Ovary (tissue), 9 donors: ENCODE data around the gene FAM209A. TPM values are rescaled to one million over a fixed set of nuclear protein-coding genes. Genes with fewer than 3 reads are reported as not detected.
A peak's percentile ranks its signal among the peaks of the same experiment; 100 is the strongest.

Experiments used
- DNase-seq, 5 donors: peaks; one replicate each; pipeline ENCODE4 v3.0.0-alpha.2; 2019 to 2020
- H3K27ac ChIP-seq, 2 donors: fragments of 200-600 bp; one replicate each; pipeline versions ENCODE4 v1.5.1 to v1.8.0; 2019 to 2022
- H3K27me3 ChIP-seq: fragments of 200-600 bp; one replicate; pipeline ENCODE4 v1.8.0; 2022
- H3K36me3 ChIP-seq: fragments of 200-600 bp; sonication (generic); one replicate; pipeline ENCODE4 v1.5.1; 2019
- H3K4me1 ChIP-seq: one replicate; pipeline ENCODE4 v1.8.1; 2013; ENCODE audit warnings: mild to moderate bottlenecking, moderate library complexity; ENCODE audit not compliant: insufficient read depth
- H3K4me3 ChIP-seq: fragments of 200-600 bp; sonication (generic); one replicate; pipeline ENCODE4 v1.5.1; 2017
- H3K9me3 ChIP-seq, 2 donors: fragments of 200-600 bp in 1 of 2; sonication (generic) in 1 of 2; one replicate each; pipeline versions ENCODE4 v1.5.1 to v1.8.1; 2013 to 2019; ENCODE audit warnings: mild to moderate bottlenecking in 1 of 2, moderate library complexity in 1 of 2
- EP300 ChIP-seq: sonication (generic); formaldehyde crosslinking; IDR thresholded peaks from one replicate; pipeline ENCODE4 v1.6.1; 2017; ENCODE audit warnings: antibody characterized with exemption
- POLR2A ChIP-seq: fragments of 450-650 bp; IDR thresholded peaks from one replicate; pipeline ENCODE4 v1.6.1; 2017; ENCODE audit warnings: antibody characterized with exemption, mild to moderate bottlenecking, moderate library complexity
- WGBS, 3 donors: extraction: QIAGEN DNeasy Blood & Tissue Kit in 1 of 3; methylation state at CpG; one replicate each; pipeline versions ENCODE4 v1.1.5 to v1.1.7; 2013 to 2017; 5-methylcytosine and 5-hydroxymethylcytosine counted together
- intact Hi-C, 4 donors: fragments of 100-400 bp; cut with DNase I; formaldehyde crosslinking; loops; one replicate each; pipeline versions ENCODE4 v1.11.0 to v1.15.1; 2022 to 2023
- polyA plus RNA-seq, 2 donors: library from polyadenylated mRNA; stranded (reverse); fragments of 200-250 nt in 1 of 2; fragments of 350-450 nt in 1 of 2; fragmentation: Illumina TruSeq in 1 of 2; extraction: RNeasy Lipid Tissue Mini Kit (QIAGEN cat#74804) in 1 of 2; gene quantifications; one replicate each; pipeline ENCODE4 v1.2.3, GENCODE V29; 2013 to 2014
- total RNA-seq, 7 donors: library from RNA; depleted of rRNA in 2 of 7; stranded (reverse); fragments of >200 nt in 2 of 7; fragmentation: NEBNext Ultra II Directional in 3 of 7; extraction: Animal tissue kit (Norgen Biotek cat#: 25700) in 3 of 7; gene quantifications; one replicate each; pipeline versions ENCODE4 v1.1.0 to v1.2.4, GENCODE V29; 2016 to 2023
- TF ChIP-seq, protein P1 (sequence below), 3 donors: fragments of 450-650 bp in 2 of 3; fragments of 200-600 bp in 1 of 3; IDR thresholded peaks; one replicate each; pipeline versions ENCODE4 v1.5.1 to v1.8.0; 2016 to 2022; ENCODE audit warnings: antibody characterized with exemption in 3 of 3, mild to moderate bottlenecking in 1 of 3
- donor health status: DM: no; HTN: no; CAD: no; lungs with moderate emphysema.
- donor health status: DM: no; HTN: no; CAD: no.
- donor health status: Bipolar disorder and iron deficiency.
- donor health status: DM: yes; HTN: yes; CAD: no.
- donor health status: DM: no; HTN: no; CAD: no.
- donor health status: DM: yes; HTN: yes; CAD: no.

FAM209A gene
- total and polyA plus RNA-seq, 9 donors: 0.18 to 0.27 TPM; not detected in 7

DNA sequence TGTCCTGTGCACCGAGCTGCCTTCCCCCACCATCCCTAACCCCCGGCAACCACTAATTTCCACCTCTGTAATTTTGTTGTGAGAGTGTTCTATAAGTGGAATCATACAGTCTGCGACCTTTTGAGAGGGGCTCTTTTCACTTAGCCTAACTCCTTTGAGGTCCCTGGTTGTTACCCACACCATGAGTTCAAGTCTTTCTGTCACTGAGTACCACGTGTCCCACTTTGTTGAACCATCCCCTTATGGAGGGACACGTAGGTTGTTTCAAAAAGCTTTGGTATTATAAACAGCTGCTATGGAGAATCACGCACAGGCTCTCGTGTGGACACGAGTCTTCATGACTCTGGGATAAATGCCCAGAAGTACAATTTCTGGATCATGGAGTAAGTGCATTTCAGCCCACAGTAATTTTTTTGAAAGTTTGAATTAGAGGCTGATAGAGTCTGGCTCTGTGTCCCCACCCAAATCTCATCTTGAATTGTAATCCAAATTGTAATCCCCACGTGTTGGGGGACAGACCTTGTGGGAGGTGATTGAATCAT lies 18.0 kb downstream of the FAM209A start:
- Histone ChIP-seq H3K27me3 (no peaks in the 10 kb centered on the region), H3K4me3 (no peak overlapping the region), H3K4me1 (peaks cover 1% of the 10 kb centered on the region), H3K36me3 (no peaks in the 10 kb centered on the region), H3K9me3 (no peaks in the 10 kb centered on the region), H3K27ac (no peak overlapping the region)
- 50 to 59% (median 53%) methylated on average over 9 of the region's 9 CpGs for WGBS, 3 donors
- intact Hi-C loops: loop anchor here in 1 of 4 donors (10.0 kb wide), 1 partner anchor 782 kb away; the partner anchor contains the start of gene SPO11
- no peak for DNase-seq
- TF ChIP-seq, protein P1, sequence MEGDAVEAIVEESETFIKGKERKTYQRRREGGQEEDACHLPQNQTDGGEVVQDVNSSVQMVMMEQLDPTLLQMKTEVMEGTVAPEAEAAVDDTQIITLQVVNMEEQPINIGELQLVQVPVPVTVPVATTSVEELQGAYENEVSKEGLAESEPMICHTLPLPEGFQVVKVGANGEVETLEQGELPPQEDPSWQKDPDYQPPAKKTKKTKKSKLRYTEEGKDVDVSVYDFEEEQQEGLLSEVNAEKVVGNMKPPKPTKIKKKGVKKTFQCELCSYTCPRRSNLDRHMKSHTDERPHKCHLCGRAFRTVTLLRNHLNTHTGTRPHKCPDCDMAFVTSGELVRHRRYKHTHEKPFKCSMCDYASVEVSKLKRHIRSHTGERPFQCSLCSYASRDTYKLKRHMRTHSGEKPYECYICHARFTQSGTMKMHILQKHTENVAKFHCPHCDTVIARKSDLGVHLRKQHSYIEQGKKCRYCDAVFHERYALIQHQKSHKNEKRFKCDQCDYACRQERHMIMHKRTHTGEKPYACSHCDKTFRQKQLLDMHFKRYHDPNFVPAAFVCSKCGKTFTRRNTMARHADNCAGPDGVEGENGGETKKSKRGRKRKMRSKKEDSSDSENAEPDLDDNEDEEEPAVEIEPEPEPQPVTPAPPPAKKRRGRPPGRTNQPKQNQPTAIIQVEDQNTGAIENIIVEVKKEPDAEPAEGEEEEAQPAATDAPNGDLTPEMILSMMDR (IDR thresholded peaks at IDR 0.05): no peak
- TF ChIP-seq EP300: no peak
- no peak for TF ChIP-seq POLR2A

DNA sequence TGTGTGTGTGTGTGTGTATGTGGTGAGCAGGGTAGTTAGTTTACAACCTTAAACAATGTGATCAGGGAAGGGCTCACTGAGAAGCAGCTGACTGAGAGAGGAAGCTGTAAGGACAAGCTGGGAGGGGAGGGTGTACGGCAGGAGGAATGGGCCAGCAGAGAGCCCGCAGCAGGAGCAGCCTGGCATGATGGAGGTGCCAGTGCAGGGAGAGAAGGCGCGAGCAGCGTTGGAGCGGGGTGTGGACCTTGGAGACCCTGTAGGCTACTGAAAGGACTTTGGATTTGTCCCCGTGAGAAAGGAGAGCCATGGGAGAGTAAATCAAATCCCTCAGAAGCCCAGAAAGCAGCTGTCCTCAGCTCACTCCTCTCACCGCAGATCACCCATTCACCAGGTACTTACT lies 27.0 kb downstream of the FAM209A start:
- Histone ChIP-seq H3K4me3 (no peak overlapping the region), H3K9me3 (no peaks in the 10 kb centered on the region), H3K27me3 (no peaks in the 10 kb centered on the region), H3K36me3 (no peaks in the 10 kb centered on the region), H3K27ac (no peak overlapping the region), H3K4me1 (peaks cover 2% of the 10 kb centered on the region)
- intact Hi-C loops: loop anchor here in 1 of 4 donors (10.0 kb wide), 1 partner anchor 793 kb away; no protein-coding TSS in a partner anchor
- WGBS, 3 donors: 76 to 88% (median 87%) methylated on average over 8 of the region's 8 CpGs
- TF ChIP-seq POLR2A (no peak), EP300 (no peak)
- TF ChIP-seq, protein P1 (IDR thresholded peaks at IDR 0.05): no peak
- DNase-seq: no peak

DNA sequence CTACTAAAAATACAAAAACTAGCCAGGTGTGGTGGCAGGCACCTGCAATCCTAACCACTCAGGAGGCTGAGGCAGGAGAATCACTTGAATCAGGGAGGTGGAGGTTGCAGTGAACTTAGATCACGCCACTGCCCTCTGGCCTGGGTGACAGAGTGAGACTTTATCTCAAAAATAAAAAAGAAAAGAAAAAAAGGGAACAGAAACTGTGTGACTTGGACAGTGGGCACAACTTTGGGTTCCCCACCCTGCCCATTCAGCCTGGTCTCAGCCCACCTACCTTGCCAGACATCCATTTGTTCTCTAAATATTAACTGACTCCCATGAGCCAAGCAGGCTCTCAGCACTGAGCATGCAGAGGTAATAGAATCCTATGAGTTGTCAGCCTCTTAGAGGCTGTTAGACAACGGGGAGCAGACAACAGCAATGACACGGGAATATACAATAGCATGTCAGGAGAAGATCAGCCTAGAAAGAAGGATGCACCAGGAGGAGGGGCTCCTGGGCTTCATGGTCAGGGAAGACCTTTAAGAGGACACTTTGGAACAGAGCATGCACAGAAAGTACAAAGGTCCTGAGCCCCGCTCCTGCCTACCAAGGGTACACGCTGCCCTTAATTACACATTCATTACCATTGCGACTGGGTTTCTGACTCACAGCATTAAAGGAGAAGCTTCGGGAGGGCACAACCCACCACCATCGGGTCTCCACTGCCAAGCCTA lies 28.5 kb downstream of the FAM209A start:
- DNase-seq: no peak
- TF ChIP-seq, protein P1 (IDR thresholded peaks at IDR 0.05): no peak
- no peak for TF ChIP-seq POLR2A
- TF ChIP-seq EP300: no peak
- H3K9me3 ChIP-seq: no peaks in the 10 kb centered on the region
- H3K27ac ChIP-seq: no peak overlapping the region
- 76 to 84% (median 80%) methylated on average over 8 of the region's 8 CpGs for WGBS, 3 donors
- H3K36me3 ChIP-seq: no peaks in the 10 kb centered on the region
- no peaks in the 10 kb centered on the region for H3K27me3 ChIP-seq
- H3K4me1 ChIP-seq: peaks cover 2% of the 10 kb centered on the region
- H3K4me3 ChIP-seq: no peak overlapping the region
- intact Hi-C loops: loop anchor here in 1 of 4 donors (10.0 kb wide), 1 partner anchor 792 kb away; no protein-coding TSS in a partner anchor

DNA sequence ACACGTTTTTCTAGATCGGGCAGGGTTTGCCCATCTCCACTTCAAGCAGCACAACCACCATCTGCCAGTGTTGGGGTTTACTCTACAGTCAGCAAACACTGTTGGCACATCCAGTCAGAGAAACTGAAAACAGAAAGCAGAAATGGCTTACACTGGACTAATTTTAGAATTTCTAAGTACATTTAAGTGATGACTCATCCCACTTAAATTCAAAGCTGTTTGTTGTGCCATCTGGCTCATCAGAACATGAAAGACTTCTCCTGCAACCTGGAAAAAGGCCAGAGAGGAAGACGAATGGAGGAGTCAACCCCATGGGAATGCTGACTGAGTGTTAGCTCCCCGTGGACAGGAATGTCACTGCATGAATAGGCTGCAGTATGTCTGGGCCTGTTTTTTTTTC lies 30.3 kb downstream of the FAM209A start:
- WGBS, 3 donors: 1 to 4% (median 3%) methylated on average over 4 of the region's 4 CpGs
- peak in 2 of 5 donors; percentile 16 to 18 for DNase-seq
- Histone ChIP-seq H3K4me1 (peaks cover 2% of the 10 kb centered on the region), H3K9me3 (no peaks in the 10 kb centered on the region), H3K36me3 (no peaks in the 10 kb centered on the region), H3K27ac (no peak overlapping the region), H3K27me3 (no peaks in the 10 kb centered on the region), H3K4me3 (no peak overlapping the region)
- intact Hi-C loops: loop anchor here in 1 of 4 donors (10.0 kb wide), 1 partner anchor 790 kb away; no protein-coding TSS in a partner anchor
- TF ChIP-seq EP300: no peak
- TF ChIP-seq, protein P1 (IDR thresholded peaks at IDR 0.05): no peak
- no peak for TF ChIP-seq POLR2A
